Stimulated activated CD4-positive, alpha-beta T cell treated with anti-CD3 and anti-CD28 coated beads, Interleukin-1b, Interleukin-23, amount 100 ng/mL, for 4 hours (primary cell): ENCODE data around the gene FN3K.
"Not testable (repeated sequence)": the region's sequence is repeated elsewhere in the genome, so short reads cannot be mapped to it uniquely, and the experiment has no call there.

Experiments used
- DNase-seq, 2 donors: peaks; one replicate each; pipeline ENCODE4 v3.0.0-alpha.2; 2020; ENCODE audit warnings: low read depth in 2 of 2

FN3K gene

GRCh38 chr17:82737967-82738877 lies 2.8 kb downstream of the FN3K start:
- DNase-seq: no peak

- DNase-seq: no peak
These were observed 5.7 kb downstream of the FN3K start for GRCh38 chr17:82740906-82741759.

GRCh38 chr17:82743344-82744219 lies 8.2 kb downstream of the FN3K start:
- no peak for DNase-seq

- DNase-seq: not testable (repeated sequence)
These were observed 9.3 kb downstream of the FN3K start for GRCh38 chr17:82744736-82745135.

GRCh38 chr17:82745524-82745923 lies 10.1 kb downstream of the FN3K start:
- DNase-seq: no peak

- no peak for DNase-seq
These were observed 13.3 kb downstream of the FN3K start for GRCh38 chr17:82748756-82749155.

- no peak for DNase-seq
These were observed 15.0 kb downstream of the FN3K start for GRCh38 chr17:82750241-82750908.

GRCh38 chr17:82751171-82751570 lies 15.8 kb downstream of the FN3K start:
- DNase-seq: no peak

- DNase-seq: peak; percentile 92 to 93
These were observed 16.4 kb downstream of the FN3K start, which contains the start of gene TBCD for GRCh38 chr17:82751571-82752370. TSS of gene TBCD (plus strand) at chr17:82752065. CDS start at chr17:82752194, 129 bp downstream.

GRCh38 chr17:82752371-82753200 lies 17.2 kb downstream of the FN3K start:
- no peak for DNase-seq

- no peak for DNase-seq
These were observed 17.7 kb downstream of the FN3K start for GRCh38 chr17:82753201-82753464.

GRCh38 chr17:82754297-82755208 lies 19.1 kb downstream of the FN3K start:
- no peak for DNase-seq

- no peak for DNase-seq
These were observed 20.8 kb downstream of the FN3K start for GRCh38 chr17:82756166-82756565.

GRCh38 chr17:82765371-82765770 lies 30.0 kb downstream of the FN3K start:
- DNase-seq: no peak

GRCh38 chr17:82767041-82767754 lies 31.8 kb downstream of the FN3K start:
- peak in 1 of 2 donors; percentile 39 for DNase-seq

- no peak for DNase-seq
These were observed 33.6 kb downstream of the FN3K start for GRCh38 chr17:82769041-82769440.

GRCh38 chr17:82772026-82772425 lies 36.6 kb downstream of the FN3K start:
- DNase-seq: no peak

- not testable (repeated sequence) for DNase-seq
These were observed 39.0 kb downstream of the FN3K start for GRCh38 chr17:82774456-82774855.
